Stomach (tissue), 4 donors: ENCODE data around the gene TMEM181.

Experiments
- EP300 ChIP-seq: sonication (generic); formaldehyde crosslinking; IDR thresholded peaks from one replicate; pipeline ENCODE4 v1.6.1; 2017; ENCODE audit warnings: antibody characterized with exemption
- POLR2A ChIP-seq, 4 donors: fragments of 450-650 bp; IDR thresholded peaks; one replicate each; pipeline ENCODE4 v1.6.1; 2016; ENCODE audit warnings: antibody characterized with exemption in 4 of 4, control low read depth in 2 of 4, mild to moderate bottlenecking in 1 of 4, moderate library complexity in 1 of 4
- POLR2AphosphoS5 ChIP-seq, 3 donors: sonication (generic); formaldehyde crosslinking; IDR thresholded peaks; one replicate each; pipeline ENCODE4 v1.6.1; 2016; ENCODE audit warnings: antibody characterized with exemption in 3 of 3
- TF ChIP-seq, protein P1 (sequence below), 7 experiments: fragments of 450-650 bp in 4 of 7; fragments of 200-600 bp in 3 of 7; sonication (generic) in 3 of 7; IDR thresholded peaks; one replicate each; pipeline ENCODE4 v1.5.1; 2016 to 2019; ENCODE audit warnings: antibody characterized with exemption in 7 of 7, control low read depth in 2 of 7, mild to moderate bottlenecking in 1 of 7

DNA sequence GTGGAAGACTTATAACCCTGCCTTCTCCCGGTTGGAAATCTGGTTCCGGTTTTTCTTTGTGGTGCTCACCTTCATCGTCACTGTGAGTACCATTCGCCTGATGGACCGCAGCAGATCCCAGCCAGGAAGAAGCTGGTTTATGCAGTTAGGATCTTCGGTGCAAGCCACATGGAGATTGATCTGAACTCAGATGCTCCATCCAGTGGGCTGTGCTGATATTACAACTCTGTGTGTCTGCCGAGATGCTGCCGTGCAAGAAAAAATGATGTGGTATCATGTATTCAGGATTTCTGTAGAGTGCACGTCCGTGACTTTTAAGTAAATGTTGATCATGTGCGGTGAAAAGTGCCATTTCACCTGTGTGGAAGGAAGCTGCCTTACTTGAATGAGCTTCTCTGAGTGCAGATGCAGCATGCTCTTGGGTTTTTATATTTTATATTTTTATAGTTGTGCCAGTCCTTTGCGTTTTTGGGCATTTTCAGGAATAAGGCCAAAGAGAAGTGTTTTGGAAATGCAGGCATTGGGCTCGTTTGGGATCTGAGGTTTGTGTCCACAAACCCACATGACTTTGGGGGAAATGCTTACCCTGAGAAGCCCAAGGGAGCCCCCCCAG is 45.5 kb downstream of the TMEM181 start:
- TF ChIP-seq, protein P1, sequence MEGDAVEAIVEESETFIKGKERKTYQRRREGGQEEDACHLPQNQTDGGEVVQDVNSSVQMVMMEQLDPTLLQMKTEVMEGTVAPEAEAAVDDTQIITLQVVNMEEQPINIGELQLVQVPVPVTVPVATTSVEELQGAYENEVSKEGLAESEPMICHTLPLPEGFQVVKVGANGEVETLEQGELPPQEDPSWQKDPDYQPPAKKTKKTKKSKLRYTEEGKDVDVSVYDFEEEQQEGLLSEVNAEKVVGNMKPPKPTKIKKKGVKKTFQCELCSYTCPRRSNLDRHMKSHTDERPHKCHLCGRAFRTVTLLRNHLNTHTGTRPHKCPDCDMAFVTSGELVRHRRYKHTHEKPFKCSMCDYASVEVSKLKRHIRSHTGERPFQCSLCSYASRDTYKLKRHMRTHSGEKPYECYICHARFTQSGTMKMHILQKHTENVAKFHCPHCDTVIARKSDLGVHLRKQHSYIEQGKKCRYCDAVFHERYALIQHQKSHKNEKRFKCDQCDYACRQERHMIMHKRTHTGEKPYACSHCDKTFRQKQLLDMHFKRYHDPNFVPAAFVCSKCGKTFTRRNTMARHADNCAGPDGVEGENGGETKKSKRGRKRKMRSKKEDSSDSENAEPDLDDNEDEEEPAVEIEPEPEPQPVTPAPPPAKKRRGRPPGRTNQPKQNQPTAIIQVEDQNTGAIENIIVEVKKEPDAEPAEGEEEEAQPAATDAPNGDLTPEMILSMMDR (IDR thresholded peaks at IDR 0.05) = peak in 5 of 7 experiments; percentile 57 to 89 (median 67)
- TF ChIP-seq POLR2A (IDR thresholded peaks at IDR 0.05) = no peak
- TF ChIP-seq EP300 = no peak
- peak in 1 of 3 donors; percentile 47 for TF ChIP-seq POLR2AphosphoS5 (IDR thresholded peaks at IDR 0.05)
